ACHN (cell line): Measurements from ENCODE around the gene BOC.
A peak's percentile ranks its signal among the peaks of the same experiment; 100 is the strongest.
"Not testable (repeated sequence)": the region's sequence is repeated elsewhere in the genome, so short reads cannot be mapped to it uniquely, and the experiment has no call there.

Experiments
- DNase-seq: peaks from one replicate; pipeline ENCODE4 v3.0.0-alpha.2; 2015
- in situ Hi-C: cut with HindIII; loops from 2 replicates; pipeline ENCODE4 v1.10.0; 2017; ENCODE audit warnings: low sequenced_read_pairs, low pct_ligation_motif_present, low pct_unique_long_range_greater_than_20kb

BOC gene, protein sequence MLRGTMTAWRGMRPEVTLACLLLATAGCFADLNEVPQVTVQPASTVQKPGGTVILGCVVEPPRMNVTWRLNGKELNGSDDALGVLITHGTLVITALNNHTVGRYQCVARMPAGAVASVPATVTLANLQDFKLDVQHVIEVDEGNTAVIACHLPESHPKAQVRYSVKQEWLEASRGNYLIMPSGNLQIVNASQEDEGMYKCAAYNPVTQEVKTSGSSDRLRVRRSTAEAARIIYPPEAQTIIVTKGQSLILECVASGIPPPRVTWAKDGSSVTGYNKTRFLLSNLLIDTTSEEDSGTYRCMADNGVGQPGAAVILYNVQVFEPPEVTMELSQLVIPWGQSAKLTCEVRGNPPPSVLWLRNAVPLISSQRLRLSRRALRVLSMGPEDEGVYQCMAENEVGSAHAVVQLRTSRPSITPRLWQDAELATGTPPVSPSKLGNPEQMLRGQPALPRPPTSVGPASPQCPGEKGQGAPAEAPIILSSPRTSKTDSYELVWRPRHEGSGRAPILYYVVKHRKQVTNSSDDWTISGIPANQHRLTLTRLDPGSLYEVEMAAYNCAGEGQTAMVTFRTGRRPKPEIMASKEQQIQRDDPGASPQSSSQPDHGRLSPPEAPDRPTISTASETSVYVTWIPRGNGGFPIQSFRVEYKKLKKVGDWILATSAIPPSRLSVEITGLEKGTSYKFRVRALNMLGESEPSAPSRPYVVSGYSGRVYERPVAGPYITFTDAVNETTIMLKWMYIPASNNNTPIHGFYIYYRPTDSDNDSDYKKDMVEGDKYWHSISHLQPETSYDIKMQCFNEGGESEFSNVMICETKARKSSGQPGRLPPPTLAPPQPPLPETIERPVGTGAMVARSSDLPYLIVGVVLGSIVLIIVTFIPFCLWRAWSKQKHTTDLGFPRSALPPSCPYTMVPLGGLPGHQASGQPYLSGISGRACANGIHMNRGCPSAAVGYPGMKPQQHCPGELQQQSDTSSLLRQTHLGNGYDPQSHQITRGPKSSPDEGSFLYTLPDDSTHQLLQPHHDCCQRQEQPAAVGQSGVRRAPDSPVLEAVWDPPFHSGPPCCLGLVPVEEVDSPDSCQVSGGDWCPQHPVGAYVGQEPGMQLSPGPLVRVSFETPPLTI

DNA sequence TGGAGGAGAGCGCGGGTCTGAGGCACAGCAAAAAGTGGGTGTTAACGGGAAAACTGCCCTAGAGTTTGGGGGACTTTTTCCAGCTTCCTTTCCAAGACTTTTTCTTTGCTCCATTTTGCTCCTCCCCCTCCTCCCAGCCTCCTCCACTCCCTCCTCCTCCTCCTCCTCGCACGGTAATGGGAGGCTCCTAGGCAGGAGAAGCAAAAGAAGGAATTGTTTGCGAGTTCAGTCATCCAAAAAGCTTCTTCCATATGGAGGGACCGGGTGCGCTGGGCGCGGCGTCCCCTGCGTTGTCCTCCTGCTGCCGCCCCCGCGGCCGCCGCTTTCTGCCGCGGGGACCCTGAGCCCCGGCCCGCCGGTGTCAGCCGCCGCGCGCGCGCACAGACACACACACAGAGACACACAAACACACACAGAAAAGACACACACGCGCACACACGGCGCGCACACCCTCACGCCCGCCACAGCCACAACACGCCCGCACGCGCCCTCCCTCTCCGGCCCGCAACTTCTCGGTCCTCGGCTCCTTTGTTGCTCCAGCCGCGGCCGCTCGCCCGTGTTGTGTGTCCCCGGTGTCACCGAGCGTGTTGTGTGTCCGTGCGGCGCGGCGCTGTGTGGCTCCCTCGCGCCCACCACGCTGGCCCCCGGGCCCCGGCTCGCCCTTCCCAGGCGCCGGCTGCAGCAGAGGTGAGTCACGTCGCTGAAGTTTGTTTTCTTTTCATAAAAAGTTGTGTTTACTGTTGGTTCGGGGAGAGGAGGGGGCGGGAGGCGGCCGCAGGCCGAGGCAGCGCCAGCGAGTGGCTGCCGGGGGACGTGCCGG, at the start of gene BOC:
Gene BOC, plus strand, starts transcription at position 228 of the 820 bp plus-strand sequence. CDS start 38,246 bp downstream, outside the sequence.
- peak; percentile 17 for DNase-seq
- in situ Hi-C loops: no loop called here

DNA sequence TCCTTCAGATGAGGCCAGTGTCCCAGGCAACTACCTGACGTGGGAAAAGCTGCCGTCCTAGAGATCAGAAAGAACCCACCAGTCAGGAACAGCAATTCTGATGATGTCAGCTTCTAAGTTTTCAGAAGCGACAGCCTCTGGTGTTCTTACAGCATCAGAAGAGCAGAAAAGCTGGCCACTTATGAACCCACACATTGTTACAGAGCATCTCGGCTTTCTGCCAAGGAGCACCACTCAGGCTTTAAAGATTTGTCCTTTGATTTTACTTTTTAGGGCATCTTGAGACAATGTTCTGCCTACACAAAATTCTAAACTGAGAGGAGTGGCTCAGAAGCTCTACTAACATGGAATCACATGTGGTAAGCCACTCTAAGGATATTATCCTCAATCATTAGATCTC, 49.7 kb upstream of the BOC start:
- in situ Hi-C loops: no loop called here
- no peak for DNase-seq

DNA sequence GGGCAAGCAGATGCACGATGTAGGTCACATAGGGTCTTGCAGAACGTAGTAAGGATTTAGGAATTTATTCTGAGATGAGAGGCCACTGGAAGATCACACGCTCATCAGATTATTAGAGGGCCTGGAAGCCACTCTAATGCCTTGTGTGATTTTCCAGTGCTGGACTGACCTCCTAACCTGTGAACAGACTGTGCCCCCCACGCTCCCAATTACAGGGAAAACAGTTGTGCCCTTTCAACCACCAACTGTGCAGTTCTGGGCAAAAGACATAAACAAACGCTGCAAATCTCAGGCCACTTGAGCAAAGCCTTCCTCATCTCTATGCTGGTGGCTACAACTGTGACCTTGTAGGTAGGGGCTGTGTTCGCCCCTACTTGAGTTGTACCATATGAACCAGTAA, 48.2 kb upstream of the BOC start:
- DNase-seq: no peak
- in situ Hi-C loops: no loop called here

DNA sequence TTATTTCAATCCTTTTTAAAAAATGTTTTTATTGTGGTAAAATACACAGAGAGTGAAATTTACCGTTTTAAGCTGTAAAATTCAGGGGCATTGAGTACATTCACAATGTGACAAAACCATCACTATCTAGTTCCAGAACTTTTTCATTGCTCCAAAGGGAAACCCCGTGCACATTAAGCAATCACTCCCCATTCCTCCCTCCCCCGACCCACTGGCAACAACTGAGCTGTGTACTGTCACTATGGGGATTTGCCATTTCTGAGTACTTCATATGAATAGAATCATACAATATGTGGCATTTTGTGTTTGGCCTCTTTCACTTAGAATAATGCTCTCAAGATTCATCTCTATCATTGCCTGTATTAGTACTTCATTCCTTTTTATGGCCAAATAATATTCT, 45.5 kb upstream of the BOC start:
- in situ Hi-C loops: no loop called here
- no peak for DNase-seq

DNA sequence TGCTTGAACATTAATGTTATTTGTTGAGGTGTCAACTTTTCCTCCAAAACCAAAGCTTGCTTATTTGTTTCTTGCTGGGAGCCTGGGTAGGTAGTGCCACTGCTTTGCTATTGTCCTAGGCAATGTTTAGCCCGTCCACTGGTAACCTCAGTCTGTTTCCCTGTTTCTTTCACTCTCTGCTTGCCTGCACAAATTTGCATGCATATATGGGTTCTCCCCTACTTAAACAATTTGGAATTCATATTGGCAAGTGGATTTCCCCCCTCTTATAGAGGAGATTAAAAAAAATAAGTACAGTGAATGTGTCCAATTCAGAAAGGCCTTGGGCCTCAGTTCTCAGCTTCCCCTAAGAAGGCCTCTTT, 45.0 kb upstream of the BOC start:
- DNase-seq: no peak
- in situ Hi-C loops: no loop called here

DNA sequence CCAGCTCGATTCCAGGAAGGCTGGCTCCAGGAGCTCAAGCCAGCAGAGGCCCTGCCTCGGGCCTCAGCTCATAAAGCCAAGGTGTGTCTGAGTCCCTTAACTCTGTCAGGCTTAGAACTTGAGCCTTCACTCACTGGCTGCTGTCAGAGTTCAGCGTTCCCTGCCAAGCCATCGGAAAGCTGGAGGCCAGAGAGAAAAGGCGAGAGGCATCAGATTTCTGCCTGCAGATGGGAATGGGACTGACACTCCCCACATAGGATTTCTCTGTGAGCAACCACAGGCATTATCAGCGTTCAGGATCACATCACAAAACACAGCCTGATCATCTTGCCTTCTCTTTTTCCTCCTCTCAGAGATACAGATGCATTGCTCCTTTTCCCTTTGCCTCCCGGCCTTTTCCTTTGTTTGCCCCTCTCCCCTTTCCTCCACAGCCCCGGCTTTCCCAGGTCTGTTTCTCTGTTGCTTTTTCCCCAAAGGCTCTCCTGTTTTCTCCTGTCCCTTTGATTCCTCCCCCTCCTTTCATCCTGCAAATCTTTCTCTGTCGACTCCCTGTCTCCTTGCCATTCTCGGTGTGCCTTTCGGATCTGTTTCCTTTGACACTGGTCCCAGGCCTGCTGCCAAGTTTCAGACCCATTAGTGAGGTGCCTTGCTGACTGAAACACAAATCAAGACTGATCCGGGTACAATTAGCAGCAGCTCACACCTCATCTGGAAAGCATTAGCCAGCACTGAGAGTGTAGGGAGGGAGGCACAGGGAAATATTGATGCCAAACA, 44.5 kb upstream of the BOC start:
- DNase-seq: no peak
- in situ Hi-C loops: no loop called here

DNA sequence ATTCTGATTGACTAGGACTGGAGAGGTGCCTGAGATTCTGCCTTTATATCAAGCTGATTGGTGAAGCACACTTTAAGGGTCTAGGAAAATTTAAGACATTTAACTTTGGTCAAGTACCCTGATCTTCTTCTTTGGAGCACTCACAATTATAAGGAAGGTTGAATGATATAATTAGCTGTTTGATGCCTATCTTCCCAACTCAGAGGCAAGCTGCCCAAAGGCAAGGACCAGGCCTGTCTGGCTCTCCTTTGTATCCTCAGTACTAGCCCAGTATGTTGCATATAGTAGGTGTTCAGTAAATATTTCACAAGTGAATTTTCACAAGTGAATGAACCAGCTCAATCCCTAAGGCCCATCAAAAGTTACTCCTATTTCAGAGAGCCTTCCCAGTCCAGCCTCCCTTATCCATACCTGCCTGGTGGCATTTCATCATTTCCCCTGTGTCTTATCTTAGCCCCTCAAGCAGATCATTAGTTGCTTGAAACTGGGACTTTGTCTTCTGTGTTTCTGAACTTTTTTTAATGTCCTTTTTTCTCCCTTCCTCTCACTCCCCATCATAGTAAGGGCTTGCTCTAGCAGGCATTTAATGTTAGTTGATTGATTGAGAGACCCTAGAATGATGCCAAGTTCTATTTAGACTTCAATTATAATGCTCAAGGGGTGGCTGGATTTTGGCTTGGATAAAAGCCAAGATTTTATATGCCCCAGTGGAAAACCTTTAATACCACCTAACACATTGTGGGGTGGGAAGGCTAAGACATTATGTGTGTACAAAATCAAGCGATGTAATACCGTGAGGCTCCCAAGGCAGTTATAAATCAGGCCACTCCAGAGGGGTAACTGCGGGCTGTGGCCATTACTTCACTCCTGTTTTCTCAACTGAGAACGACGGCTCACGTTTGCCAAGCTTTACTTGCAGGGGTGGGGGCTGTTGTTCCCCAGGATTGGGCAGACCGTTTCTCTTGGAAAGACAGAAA, 43.2 kb upstream of the BOC start:
- in situ Hi-C loops: no loop called here
- DNase-seq: no peak

DNA sequence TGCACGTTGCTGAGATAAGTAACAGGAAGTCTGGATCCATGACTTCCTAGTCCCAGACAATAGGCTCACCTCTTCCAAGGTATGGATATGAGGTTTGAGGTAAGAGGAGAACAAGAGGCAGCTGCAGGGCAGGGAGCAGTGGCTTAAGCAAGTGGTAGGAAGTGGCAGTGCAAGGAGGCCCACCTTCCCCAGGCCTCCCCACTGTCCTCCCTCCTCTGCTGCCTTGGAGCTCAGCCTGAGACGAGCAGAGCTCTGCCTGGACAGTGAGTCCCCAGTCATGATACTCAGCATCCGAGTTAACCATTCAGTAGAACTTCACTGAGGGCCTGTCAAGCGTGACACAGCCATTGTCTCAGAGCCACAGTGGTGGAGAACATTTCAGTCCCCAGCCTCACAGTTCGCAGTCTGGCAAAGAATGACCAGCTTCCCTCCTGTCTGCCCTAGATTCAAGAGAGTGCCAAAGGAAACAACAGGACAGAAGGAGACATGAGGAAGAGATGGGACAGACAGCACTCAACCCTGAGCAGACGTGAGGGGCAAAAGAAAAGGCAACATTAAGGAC, 41.4 kb upstream of the BOC start:
- in situ Hi-C loops: no loop called here
- DNase-seq: no peak

DNA sequence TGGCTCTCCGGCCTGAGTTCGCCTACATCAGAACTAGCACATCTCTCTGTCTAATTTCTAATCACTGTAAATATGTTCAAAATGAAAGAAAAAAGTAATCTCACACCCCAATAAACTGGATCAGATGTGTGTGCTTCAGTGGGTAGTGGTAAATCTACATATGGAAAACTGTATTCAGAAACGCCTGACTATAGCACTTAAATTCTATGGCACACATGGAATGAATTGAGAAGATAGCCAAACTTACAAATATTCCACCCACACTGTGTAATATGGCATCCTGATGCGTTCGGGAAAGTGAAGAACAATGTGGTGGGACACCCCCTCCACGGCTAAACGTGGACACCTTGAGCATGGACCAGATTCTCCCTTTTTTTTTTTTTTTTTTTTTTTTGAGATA, 40.6 kb upstream of the BOC start:
- in situ Hi-C loops: no loop called here
- DNase-seq: no peak

DNA sequence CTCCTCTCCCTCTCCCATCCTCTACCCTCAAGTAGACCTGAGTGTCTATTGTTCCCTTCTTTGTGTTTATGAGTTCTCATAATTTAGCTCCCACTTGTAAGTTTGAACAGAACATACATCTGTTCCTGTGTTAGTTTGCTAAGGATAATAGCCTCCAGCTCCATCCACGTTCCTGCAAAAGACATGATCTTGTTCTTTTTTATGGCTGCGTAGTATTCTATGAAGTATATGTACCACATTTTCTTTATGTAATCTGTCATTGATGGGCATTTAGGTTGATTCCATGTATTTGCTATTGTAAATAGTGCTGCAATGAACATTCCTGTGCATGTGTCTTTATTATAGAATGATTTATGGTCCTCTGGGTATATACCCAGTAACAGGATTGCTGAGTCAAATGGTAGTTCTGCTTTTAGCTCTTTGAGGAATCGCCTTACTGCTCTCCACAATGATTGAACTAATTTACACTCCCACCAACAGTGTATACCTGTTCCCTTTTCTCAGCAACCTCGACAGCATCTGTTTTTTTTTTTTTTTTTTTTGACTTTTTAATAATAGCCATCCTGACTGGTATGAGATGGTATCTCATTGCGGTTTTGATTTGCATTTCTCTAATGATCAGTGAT, 39.6 kb upstream of the BOC start:
- DNase-seq, in situ Hi-C loops: not testable (repeated sequence)

DNA sequence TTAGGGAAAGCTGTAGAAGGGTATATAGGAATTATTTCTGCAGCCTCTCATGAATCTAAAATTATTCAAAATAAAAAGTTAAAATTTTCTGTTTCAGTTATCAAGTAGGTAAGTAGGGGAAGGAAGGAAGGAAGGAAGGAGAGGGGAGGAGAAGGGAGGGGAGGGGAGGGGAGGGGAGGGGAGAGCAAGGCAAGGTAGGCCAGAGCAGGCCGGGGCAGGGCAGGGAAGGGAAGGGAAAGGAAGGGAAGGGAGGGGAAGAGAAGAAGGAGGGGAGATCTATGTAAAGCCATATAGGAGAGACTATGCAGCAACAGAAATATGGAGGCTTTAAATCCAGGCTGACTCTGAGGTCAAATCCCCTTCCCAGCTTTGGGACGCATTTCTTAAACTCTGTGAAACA, 38.3 kb upstream of the BOC start:
- in situ Hi-C loops: no loop called here
- no peak for DNase-seq

DNA sequence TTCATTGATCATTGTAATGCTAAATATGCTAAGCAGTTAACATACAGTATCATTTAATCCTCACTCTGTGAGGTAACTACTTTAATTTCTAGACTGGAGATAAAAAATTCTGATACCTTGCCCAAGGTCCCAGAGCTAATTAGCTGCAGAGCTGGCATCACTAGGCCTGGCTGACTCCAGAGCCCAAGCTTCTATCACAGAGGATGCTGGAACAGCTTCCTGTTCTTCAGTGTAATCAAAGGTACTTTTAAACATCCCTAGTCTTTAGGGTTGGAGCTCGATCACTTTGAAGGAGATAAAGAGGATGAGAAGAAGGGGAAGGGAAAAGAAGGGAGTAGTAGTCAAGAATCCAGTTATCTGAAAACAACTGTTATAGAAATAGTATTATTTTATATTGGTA, 37.1 kb upstream of the BOC start:
- in situ Hi-C loops: no loop called here
- no peak for DNase-seq

DNA sequence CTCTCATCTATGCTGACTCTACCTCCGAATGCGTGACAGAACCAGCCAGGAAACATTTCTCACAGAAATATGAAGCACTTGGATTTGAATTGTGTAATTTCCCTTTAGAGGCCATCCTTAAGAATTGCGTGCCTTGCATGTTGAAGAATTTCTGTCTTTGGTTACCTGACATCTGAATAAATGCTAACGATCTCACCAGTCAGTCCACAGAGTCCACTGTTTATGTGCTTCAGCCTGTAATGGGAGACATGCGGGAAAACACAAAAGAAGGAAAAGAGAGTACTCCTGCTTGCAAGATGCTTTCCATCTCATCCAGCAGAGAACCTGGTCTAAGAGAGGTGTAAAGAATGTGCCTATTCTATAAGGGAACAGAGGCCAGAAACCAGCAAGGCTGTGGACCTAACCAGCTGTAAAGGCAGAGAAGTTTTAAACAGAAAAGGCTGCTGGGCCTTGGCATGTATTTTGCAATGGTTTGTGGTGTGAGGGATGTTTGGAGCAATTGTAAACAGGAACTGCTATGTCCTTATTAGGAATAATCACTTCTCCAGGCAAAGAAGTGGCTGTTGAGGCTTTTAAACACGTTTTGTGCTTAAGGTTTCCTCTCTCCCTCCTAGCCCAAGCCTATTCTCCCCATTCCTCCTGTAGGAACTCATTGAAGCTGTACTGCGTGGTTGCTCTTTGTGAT, 36.4 kb upstream of the BOC start:
- in situ Hi-C loops: no loop called here
- no peak for DNase-seq

DNA sequence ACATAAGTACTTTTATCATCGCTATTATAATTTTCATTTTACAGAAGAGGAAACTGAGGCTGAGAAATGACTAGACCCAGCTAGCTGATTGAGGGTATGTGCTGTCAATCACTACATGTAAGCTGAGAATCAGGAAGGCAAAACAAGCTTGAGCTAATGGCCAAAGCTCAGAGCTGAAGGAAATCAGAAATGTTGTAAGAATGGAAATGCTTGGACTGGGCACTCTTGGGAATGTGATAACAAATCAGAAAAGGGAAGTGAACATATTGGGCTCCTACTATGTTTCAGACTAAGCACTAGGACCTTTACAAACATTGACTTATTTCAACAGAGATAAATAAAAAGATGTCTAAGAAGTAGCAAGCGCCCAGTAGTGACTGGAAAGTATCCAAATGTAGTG, 33.8 kb upstream of the BOC start:
- in situ Hi-C loops: no loop called here

DNA sequence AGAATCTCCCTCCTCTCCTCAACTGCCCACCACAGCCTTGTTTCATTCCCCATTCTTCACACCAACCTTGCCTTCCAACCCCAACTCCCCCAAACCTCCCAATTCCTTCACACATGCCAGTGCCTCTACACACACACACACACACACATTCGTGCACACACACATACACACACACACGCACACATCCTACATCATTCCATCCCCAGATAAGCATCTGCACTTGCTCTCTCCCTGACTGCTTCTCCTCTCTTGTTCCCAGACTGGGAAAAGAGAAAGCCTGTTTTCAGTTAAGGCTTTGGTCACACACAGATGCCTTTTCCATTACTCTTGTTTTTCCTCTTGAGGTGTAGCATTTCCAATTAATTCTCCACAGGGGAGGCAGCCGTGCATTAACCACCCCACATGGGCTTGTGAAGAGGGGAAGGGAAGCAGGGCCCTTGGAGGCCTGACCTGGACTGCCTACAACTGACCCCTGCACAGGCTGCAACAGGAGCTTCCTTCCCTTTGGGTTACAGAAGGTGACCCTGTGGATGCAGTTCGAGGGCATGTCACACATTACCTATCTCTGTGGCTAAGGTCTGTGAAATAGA, 32.0 kb upstream of the BOC start:
- in situ Hi-C loops: no loop called here

More for the DNA sequence above, 33.8 kb upstream of the BOC start:
- no peak for DNase-seq

More for the DNA sequence above, 32.0 kb upstream of the BOC start:
- DNase-seq: no peak
